DMS 273 (cell line): ENCODE measurements around the gene ERC2.
"Not testable (repeated sequence)": the region's sequence is repeated elsewhere in the genome, so short reads cannot be mapped to it uniquely, and the experiment has no call there.

Experiments
- DNase-seq: peaks from one replicate; lab custom pipeline; 2025; ENCODE audit not compliant: unreplicated experiment; lab: John Stamatoyannopoulos, UW

ERC2 gene

DNA sequence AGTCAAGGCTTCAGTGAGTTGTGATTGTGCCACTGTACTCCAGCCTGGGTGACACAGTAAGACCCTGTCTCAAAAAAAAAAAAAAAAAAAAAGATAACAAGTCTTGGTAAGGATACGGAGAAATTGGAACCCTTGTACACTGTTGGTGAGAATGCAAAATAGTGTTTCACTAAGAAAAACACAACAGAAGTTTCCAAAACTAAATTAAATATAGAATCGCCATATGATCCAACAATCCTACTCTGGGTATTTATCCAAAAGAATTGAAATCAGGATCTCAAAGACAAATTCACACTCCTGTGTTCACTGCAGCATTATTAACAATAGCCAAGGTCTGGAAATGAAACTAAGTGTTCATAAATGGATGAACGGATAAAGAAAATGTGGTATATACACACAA, 149.4 kb downstream of the ERC2 start:
- DNase-seq: no peak

DNA sequence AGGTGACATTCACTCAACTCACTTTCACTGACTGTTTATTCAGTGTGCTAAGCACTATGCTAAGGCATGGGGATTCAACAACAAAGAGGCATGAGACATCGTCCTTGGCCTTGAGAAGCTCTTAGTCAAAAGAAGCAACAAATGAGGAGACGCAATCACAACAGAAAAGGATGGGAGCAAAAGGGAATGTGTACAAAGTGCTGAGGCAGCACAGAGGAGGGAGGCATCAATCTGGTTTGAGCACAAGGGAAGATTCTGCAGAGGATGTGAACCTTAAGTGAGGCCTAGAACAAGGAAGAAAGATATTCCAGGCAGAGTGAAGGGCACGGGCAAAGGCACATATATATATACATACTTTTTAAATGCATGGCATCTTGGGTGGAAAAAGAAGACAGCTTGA, 151.3 kb downstream of the ERC2 start:
- no peak for DNase-seq

DNA sequence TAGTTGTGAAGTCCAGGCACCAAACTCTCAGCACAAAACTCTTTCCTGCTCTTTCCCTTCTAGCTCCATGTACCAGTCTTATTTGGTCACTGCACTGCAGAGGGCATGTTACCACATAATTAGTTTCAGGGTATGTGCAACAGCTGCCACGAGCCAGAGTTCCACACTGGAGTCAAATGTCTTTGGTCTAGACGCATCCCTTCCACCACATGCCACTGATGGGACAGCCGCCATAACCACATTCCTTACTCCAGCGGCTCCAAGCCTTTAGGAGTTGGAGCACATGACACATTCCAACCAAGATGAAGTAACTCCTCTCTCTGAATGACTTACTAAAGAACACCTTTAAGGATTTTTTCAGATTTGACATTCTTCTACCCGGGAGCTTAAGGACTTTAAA, 153.4 kb downstream of the ERC2 start:
- DNase-seq: peak; percentile 81

DNA sequence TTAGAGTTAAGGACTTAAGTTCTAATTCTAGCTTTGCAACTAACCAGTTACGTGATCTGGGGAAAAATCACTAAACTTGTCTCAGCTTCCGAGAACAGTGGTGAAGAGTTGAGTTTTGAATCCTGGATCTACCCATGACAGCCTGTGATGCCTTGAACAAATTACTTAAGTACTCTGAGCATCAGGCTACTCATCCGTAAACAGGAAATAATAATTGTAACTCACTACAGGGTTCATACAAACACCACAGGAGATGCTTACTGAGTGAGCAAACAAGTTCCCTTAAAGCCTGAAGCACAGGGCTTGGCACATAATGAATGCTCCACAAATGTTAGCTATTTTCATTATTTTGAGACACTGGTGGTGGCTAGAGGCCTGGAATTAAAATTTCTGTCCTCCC, 158.8 kb downstream of the ERC2 start:
- DNase-seq: no peak

DNA sequence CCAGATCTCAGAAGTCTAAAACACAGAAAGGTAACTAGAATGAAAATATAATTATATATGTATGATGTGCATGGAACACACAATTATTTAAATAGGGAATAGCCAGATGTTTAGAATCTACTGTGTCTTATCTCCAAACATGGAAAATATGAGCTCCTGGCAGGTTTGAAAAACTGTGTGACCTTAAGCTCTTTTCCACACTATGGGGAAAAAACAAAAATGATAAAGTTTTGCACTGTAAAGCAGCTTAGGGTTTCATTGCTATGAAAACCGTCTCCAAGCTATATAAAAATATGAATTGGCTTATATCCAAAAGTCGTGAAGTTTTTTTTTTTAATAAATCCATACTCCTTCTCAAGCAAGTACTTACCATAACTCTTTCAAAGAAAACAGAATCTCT, 159.8 kb downstream of the ERC2 start:
- DNase-seq: no peak

DNA sequence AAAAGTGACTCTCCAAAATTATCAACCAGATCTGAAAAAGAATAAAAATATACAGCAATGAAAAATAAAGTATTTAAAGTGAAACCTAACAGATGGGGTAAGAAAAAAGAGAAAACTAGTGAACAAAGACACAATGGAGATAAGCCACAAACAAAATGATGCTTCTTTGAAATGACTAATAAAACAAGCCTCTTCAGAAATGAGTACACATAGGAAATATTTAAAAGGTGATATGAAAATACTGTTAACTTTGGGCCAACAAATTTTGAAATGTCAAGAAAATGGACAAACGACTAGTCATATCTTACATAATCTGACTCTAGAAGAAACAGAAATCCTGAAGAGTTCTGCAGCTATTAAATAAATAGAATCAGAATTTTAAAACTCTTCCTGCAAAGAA, 164.2 kb downstream of the ERC2 start:
- no peak for DNase-seq

DNA sequence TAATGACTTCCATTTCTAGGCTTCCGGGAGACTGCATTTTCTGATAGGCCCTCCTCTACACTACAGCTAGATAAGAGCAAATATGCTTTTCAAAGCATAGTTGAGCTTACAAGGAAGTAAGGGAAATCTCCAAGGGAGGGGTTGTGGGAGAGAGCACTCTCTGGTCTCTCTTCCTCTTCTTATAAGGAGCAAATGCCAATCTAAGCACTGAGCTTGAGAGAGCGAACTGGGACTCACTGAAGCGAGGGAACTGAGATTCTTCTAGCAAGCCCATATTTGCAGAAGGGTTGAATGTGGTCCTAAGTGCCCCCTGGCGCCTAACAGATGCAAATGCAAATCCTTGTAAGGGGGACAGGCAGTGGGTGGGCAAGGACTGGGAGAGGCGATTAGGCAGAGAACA, 164.8 kb downstream of the ERC2 start:
- DNase-seq: peak; percentile 65

DNA sequence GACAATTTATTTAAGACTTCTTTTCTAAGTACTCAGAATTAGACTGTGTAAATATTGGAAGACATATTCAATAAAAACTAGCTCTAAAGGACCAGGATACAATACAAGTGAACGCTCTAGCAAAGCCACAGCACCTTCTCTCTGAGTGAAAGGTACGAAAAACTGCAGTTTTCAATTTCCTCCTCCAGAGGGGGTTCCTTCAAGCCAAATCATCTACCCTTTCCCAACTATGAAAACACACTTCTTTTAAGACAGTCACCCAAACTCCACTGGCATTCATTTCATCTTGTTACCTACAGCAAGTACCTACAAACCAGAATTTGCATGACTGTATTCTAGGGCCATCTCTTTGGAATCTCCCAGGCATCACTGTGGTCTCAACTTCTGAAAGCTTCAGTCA, 165.8 kb downstream of the ERC2 start:
- peak; percentile 31 for DNase-seq

DNA sequence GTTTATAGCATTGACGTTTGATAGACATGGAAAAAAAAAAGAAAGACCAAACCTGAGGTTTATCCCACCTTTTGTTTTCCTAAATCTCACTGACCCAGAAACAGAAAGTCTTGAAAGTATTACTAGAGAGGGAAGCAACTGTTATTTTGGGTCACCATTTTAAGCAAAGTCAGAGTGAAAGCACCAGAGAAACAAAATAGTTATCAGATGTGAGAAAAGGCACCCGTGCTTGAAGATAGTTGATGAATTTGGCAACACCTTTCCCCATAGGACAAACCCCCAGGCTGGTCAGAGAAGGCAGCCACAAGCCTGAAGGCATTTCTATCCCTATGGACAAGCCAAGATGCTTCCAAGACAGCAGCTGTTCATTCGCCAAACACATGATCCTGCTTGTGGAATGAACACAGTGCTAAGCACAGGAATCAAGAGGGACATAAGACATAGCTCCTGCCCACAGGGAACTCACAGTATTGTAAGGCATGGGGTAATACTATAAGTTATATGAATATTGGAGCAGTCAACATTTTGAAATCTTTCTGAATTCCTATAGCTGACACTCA, 170.9 kb downstream of the ERC2 start:
- no peak for DNase-seq

DNA sequence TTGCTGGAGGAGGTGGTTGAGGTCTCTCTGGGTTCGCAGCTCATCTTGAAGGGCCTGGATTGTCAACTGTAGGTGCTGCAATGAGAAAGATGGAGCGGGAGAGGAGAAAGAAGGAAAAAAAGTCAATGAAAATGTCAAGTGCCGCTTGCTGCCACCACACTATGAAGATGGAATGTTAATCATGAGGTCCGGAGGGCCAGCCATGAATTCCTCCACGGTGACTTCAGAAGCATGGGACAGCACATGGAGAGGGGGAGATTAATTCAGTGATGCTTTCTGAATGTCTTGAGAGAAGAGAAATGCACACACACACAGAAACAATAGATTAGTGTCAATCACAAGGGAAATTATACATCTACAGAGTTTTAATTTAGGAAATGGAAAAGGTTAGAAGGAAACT, 171.9 kb downstream of the ERC2 start:
- no peak for DNase-seq

DNA sequence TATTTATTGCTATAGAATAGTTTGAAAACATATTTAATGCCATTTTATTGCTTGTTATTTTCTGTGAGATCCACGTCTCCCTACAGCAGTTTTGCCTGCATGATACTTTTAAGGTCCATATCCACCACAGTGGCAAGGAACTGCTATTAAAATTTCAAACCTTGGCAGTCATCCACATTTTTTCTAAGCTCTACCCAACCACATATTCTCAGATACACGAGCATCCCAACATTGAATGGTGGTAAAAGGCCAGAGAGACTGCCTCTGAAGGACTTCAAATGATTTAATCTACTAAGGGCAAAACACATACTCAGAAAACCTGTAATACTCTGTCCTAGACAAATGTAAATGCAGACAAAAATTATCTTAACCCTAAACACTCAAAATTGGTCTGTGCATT, 173.1 kb downstream of the ERC2 start:
- DNase-seq: no peak

DNA sequence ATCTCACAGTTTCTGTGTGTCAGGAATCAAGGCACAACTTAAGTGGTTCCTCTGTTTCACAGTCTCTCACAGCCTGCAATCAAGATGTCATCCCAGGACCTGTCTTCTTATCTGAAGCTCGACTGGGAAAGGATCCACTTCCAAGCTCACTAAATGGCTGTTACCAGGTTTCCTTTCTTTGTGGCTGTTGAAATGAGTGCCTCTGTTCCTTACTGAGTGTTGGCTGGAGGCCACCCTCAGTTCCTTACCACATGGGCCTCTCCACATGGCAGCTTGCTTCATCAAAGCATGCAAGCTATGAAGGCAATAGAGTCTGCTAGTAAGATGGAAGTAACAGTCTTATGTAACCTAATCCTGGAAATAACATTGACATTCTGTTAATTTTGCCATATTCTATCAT, 174.0 kb downstream of the ERC2 start:
- DNase-seq: no peak

DNA sequence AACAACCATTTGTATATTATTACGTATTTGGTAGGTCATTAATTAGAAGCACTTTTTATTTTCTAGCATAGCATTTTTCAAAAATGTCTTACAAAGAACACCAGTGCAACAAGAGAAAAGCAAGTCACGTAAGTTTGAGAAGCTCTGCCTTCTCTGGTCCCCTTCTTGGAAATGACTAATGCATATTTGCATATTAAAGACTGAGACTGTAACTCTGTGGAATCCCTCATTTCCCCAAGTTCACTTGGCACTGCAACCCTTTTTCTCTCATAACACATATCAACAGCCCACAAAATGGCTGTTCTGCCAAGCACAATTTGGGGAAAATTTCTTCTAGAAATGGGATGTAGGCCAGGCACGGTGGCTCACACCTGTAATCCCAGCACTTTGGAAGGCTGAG, 176.3 kb downstream of the ERC2 start:
- no peak for DNase-seq

DNA sequence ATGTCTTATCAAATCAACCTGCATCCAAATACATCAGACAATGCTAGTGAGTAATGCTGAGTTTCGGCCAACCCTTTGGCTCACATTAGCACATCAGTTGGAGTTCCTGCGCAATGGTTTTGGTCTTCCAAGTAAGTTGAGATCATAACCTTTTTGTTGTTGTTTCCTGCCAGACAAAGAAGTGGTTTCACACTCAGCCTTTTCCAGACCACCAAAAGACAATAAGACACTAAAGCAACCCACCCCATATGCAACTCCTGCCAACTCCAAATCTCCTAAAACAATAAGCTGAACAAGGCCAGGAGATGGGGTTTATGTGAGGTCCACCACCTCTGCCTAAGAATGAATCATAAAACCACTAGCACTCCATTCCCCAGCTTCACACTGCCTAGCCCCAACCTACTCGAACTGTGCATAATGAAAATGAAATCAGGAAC, 177.0 kb downstream of the ERC2 start:
- DNase-seq: no peak

DNA sequence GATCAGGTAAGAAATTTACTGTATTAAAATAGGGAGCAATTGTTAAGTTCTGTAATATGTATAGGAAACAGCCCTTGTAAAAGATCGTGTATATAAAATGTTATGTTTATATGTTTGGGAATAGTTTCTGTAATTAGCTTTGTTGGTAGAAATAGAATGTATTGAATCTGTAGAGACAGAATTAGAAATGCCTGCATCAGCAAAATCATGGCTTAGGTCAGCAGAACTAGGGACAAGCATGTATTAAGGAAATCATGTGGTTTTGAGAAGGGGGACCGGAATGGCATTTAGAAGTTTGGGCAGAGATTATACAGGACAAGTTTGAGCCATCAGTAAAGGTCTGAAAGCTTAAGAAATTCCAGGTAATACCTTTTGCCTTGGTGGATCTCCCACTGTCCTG, 177.9 kb downstream of the ERC2 start:
- no peak for DNase-seq

DNA sequence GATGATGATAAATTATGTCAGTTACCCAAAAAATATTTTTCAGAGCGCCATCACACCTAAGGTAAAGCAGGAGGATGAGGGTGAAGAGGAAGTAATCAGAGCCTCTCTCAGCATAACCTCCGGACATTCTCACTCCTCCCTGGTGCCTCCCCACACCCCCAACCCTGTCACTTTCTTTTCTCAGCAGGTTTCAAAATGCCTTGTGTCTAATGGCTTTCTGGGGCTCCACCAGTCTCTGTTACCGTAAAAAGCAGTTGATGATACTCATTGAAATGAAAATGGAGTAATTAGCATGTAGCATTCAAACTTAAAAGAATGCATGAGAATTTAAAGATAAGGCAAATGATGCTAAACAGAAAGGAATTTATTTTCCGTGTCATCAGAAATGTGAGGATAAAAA, 180.0 kb downstream of the ERC2 start:
- DNase-seq: no peak

DNA sequence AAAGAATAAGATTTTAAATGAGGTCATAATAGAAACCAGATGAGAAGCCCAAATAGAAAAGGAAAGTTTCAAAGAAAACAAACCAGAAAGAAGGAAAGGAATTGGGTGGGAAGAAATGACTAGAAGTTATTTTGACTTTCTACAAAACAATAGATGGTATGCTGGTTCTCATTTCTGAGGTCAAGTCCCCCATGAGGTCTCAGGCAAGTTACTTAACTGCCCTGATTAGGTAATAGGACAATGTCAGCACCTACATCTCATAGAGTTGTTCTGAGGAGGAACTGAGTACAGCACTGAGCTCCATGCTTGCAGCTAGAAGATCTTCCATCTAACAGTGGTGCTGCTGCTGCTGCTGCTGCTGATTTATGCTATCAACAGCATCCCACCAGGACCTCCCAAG, 185.9 kb downstream of the ERC2 start:
- no peak for DNase-seq

DNA sequence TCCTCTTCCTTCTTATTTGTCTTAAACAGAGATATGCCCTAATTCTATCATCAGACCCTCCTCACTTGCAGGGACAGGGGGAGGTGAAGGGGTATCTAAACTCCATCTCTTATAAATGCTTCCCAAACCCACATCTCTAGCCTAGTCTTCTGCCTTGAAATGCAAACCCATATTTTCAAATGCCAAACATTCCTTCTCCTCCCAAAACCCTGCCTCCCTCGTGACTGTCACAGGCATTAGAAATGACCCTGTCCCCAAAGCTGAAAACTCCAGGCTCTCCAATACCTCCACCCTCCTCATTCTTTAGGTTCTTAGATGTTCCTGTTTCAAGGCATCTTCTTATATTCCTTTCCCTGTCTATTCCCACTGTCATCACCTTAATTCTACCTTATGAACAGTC, 191.0 kb downstream of the ERC2 start:
- no peak for DNase-seq

DNA sequence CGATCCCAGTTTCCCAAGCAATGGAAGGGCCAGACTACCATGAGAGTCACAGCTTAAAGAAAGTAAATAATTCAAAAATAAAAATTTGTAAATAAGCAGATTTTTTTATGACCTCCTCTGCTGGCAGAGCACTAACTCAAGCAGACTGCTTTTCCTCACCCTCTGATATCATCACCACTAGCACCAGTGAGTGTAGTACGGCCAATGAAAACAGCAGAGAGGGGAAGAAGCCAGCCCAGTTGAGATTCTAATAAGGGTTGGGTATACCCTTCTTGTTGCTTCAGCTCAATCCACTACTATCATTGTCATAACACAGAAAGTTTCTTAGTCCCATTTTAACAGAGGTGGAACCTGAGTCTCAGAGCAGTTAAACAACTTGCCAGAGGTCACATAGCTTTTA, 193.1 kb downstream of the ERC2 start:
- DNase-seq: no peak

DNA sequence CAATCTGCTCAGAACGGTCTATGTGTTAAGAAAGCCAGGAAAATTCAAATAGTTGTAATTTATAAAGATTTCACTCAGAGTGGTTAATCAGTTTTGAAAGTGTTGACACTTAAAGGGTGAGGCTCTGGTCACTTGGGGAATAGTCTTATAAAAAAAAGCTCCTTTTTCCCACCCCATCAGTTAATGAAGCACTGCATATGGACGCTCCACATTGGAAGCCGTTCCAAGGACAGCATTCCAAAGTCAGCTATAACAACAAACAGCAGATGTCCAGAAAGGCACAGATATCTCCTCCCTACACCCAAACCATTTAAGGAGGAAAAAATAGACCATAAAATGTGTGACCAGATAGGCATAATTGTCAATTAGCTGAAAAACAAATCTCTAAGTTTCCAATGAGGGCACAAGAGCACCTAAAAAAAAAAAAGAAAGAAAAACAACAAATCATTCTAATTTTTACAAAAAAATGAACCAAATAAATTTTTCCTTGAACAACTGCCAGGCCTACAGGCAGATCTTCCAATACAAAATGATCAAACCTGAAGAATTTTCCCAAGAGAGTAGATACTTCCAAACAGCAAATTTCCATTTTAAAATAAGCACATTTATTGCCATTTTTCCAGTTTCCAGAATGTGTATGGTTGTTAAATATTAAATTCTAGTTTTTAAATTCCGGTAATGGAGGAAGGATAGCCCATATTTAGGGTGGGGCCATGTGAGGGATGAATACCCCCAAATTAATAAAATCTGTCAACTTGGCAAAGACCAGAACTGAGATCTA, 198.3 kb downstream of the ERC2 start:
- peak; percentile 64 for DNase-seq

DNA sequence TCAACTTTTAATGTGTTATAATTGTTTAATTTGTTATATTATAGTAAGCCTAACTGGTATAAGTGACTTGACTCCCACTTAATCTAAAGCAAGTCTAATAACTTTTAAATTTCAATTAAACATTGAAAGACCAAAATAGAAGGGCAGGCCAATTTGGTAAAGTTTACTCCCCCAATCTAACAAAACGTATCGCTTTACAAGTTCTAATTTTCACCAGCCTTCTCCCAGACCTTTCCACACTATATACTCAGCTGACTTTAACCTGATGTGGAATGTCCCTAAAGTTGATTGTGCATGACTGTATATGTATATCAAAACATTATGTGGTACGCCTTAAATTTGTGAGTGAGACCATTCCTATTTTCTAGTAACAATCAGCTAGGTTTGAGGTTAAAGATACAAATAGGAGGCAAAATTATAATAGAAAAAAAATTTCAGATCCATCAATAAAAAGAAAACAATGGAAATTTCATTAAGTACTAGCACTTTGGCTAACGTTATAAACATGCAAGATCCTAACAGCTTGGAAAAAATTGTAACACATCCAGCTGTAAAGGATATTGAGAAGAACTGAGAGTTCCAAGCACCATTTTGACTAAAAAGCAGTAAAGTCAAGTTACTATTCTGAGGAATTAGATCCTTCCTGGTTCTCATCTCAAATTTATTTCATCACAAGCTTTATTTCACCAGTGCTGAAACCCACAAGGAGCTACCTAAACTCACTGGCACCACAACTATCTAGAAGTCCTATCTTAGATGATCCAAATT, 199.5 kb downstream of the ERC2 start:
- no peak for DNase-seq

DNA sequence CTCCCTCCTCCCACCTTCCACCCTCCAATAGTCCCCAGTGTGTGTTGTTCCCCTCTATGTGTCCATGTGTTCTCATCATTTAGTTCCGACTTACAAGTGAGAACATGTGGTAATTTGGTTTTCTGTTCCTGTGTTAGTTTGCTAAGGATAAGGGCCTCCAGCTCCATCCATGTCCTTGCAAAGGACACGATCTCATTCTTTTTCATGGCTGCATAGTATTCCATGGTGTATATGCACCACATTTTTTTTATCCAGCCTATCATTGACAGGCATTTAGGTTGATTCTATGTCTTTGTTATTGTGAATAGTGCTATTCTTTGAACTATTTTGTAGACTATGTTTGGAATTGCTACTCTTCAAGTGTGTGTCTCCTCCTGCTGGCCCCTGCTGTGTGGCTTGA, 206.4 kb downstream of the ERC2 start:
- not testable (repeated sequence) for DNase-seq
